MCF 10A (cell line): ENCODE results near the gene PRR13. TPM values are rescaled to one million over a fixed set of nuclear protein-coding genes. Genes with fewer than 3 reads are reported as not detected.

Source experiments
- BruUV-seq: library from RNA; stranded (reverse); fragments of 400-500 nt; replicated peaks from 2 replicates; lab custom pipeline; 2021; lab: Mats Ljungman, UMichigan
- CTCF ChIA-PET: fragments of 300-600 bp; sonication (Branson Sonifier 250); formaldehyde crosslinking; extraction: SDS; loops from one replicate; lab custom pipeline; 2021; ENCODE audit warnings: antibody characterized with exemption, inconsistent platforms; lab: Yijun Ruan, JAX
- POLR2A ChIA-PET: fragments of 300-600, 350-650 bp; sonication (Branson Sonifier 250); formaldehyde crosslinking; extraction: SDS; loops from one replicate; lab custom pipeline; 2020; ENCODE audit warnings: antibody characterized with exemption, inconsistent platforms; lab: Yijun Ruan, JAX
- DNase-seq: peaks from one replicate; pipeline ENCODE4 v3.0.0-alpha.2; 2018; ENCODE audit not compliant: unreplicated experiment
- H3K27ac Mint-ChIP-seq: one replicate; pipeline ENCODE4 v1.8.0; 2022; ENCODE audit warnings: mild to moderate bottlenecking, low read depth, mixed read lengths; ENCODE audit not compliant: unreplicated experiment
- H3K27me3 Mint-ChIP-seq: one replicate; pipeline ENCODE4 v1.8.0; 2022; ENCODE audit warnings: mixed read lengths; ENCODE audit not compliant: insufficient read depth, unreplicated experiment
- H3K36me3 Mint-ChIP-seq: one replicate; pipeline ENCODE4 v1.8.0; 2022; ENCODE audit warnings: mild to moderate bottlenecking, moderate library complexity, mixed read lengths; ENCODE audit not compliant: insufficient read depth, unreplicated experiment
- H3K4me1 Mint-ChIP-seq: one replicate; pipeline ENCODE4 v1.8.0; 2022; ENCODE audit warnings: mixed read lengths; ENCODE audit not compliant: insufficient read depth, unreplicated experiment
- H3K4me3 Mint-ChIP-seq: one replicate; pipeline ENCODE4 v1.8.0; 2022; ENCODE audit warnings: mild to moderate bottlenecking, moderate library complexity, mixed read lengths; ENCODE audit not compliant: unreplicated experiment
- H3K9me3 Mint-ChIP-seq: one replicate; pipeline ENCODE4 v1.8.0; 2022; ENCODE audit warnings: mixed read lengths; ENCODE audit not compliant: unreplicated experiment
- intact Hi-C: fragments of 100-400 bp; cut with micrococcal nuclease; formaldehyde crosslinking; loops from 2 replicates; pipeline ENCODE4 v1.14.1; 2022
- total RNA-seq: library from RNA; stranded (reverse); gene quantifications from 2 replicates; pipeline ENCODE4 v1.2.3, GENCODE V29; 2022
- TF ChIP-seq, protein P1 (sequence below): fragments of 200-600 bp; IDR thresholded peaks from one replicate; pipeline ENCODE4 v1.8.0; 2022; ENCODE audit warnings: antibody characterized with exemption, mild to moderate bottlenecking; ENCODE audit not compliant: unreplicated experiment

The PRR13 gene
- total RNA-seq, 1 experiment from 2014 or later: 147 TPM

DNA sequence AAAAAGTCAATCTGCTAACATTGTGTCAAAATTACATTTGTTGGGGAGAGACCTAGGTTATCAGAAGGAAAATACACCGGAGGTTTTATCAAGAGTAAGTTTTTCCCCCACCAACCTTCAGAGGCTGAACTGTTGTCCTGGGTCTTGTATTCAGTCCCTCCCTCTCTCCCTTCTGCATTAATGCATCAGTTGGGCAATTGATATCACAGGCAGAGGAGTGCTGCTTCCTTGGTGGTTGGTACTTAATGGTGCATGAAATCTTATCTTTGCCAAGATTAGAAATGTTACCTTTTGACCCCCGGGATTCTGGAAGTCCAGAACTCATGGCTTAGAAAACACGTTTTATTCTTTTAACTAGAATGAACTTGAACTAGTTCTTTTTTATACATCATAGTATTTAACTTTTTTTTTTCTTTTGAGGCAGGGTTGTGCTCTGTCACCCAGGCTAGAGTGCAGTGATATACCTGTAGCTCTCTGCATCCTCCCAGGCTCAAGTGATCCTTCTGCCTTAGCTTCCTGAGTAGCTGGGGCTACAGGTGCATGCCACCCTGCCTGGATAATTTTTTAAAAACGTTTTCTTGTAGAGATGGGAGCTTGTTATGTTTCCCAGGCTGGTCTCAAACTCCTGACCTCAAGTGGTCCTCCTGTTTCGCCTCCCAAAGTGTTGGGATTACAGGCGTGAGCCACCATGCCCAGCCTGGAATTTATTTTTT, 15.3 kb downstream of the PRR13 start:
- no peak overlapping the region for H3K27ac Mint-ChIP-seq

DNA sequence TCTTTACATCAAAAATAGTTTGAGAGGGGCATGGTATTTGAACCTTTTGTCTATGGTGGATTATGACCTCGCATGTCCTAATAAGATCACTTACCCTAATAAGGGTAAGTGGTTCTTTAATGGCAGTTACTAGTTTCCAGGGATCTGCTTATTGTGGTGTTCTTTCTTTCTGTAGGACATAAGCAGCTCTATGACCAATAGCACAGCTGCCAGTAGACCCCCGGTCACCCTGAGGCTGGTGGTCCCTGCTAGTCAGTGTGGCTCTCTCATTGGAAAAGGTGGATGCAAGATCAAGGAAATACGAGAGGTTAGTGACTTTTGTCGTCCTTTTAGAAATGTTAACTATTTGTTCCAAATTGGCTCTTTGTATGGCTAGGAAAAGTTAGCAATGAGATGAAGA, 17.6 kb downstream of the PRR13 start:
- H3K4me1 Mint-ChIP-seq: peaks cover 31% of the 10 kb centered on the region

More for the DNA sequence above, 15.3 kb downstream of the PRR13 start:
- TF ChIP-seq, protein P1, sequence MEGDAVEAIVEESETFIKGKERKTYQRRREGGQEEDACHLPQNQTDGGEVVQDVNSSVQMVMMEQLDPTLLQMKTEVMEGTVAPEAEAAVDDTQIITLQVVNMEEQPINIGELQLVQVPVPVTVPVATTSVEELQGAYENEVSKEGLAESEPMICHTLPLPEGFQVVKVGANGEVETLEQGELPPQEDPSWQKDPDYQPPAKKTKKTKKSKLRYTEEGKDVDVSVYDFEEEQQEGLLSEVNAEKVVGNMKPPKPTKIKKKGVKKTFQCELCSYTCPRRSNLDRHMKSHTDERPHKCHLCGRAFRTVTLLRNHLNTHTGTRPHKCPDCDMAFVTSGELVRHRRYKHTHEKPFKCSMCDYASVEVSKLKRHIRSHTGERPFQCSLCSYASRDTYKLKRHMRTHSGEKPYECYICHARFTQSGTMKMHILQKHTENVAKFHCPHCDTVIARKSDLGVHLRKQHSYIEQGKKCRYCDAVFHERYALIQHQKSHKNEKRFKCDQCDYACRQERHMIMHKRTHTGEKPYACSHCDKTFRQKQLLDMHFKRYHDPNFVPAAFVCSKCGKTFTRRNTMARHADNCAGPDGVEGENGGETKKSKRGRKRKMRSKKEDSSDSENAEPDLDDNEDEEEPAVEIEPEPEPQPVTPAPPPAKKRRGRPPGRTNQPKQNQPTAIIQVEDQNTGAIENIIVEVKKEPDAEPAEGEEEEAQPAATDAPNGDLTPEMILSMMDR: no peak
- intact Hi-C loops: no loop called here
- no peak overlapping the region for H3K4me3 Mint-ChIP-seq
- no peak for DNase-seq
- no peaks in the 10 kb centered on the region for H3K27me3 Mint-ChIP-seq
- H3K9me3 Mint-ChIP-seq: no peaks in the 10 kb centered on the region
- CTCF ChIA-PET: no interaction called here
- H3K4me1 Mint-ChIP-seq: peaks cover 36% of the 10 kb centered on the region
- BruUV-seq: no TSS peak
- POLR2A ChIA-PET: no interaction called here
- peaks cover 96% of the 10 kb centered on the region for H3K36me3 Mint-ChIP-seq

DNA sequence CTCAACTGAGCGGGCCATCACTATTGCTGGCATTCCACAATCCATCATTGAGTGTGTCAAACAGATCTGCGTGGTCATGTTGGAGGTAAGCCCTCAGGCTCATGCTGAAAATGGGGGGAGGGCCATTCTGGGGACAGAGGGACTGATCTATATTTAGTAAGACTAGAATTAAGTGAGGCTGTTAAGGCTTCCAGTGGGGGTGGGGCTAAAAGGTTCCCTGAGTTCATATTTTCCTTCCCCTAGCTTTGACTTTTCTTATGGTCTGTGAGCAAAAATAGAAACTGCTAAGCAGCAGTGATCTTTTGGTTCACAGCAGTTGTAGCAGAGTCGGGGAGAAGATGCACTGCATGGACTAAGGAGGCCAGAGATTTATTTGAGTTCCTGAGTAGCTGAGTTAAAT, 19.5 kb downstream of the PRR13 start:
- TF ChIP-seq, protein P1: no peak
- ChIA-PET CTCF (interaction anchor here (1.2 kb wide), 1 partner anchor 8 kb away, joined by 5 read pairs; no protein-coding TSS in a partner anchor), POLR2A (interaction anchor here (1.1 to 5.3 kb wide), 2 partner anchors 14 to 33 kb away, joined by 4 to 25 read pairs; no protein-coding TSS in a partner anchor)
- Mint-ChIP-seq H3K27ac (no peak overlapping the region), H3K27me3 (no peaks in the 10 kb centered on the region), H3K36me3 (peaks cover 100% of the 10 kb centered on the region), H3K9me3 (no peaks in the 10 kb centered on the region), H3K4me3 (no peak overlapping the region), H3K4me1 (peaks cover 30% of the 10 kb centered on the region)
- intact Hi-C loops: no loop called here
- no peak for DNase-seq
- no TSS peak for BruUV-seq

More for the DNA sequence above, 17.6 kb downstream of the PRR13 start:
- CTCF ChIA-PET: interaction anchor here (0.9 to 1.1 kb wide), 2 partner anchors 14 to 107 kb away, joined by 3 to 4 read pairs; no protein-coding TSS in a partner anchor
- Mint-ChIP-seq H3K27ac (no peak overlapping the region), H3K4me3 (no peak overlapping the region), H3K9me3 (no peaks in the 10 kb centered on the region), H3K27me3 (no peaks in the 10 kb centered on the region), H3K36me3 (peaks cover 100% of the 10 kb centered on the region)
- POLR2A ChIA-PET: interaction anchor here (0.9 to 1.1 kb wide), 4 partner anchors 9 to 19 kb away, joined by 3 to 4 read pairs (median 3); partner anchors contain the start of gene PRR13
- BruUV-seq: no TSS peak
- intact Hi-C loops: no loop called here
- no peak for DNase-seq
- TF ChIP-seq, protein P1: no peak

DNA sequence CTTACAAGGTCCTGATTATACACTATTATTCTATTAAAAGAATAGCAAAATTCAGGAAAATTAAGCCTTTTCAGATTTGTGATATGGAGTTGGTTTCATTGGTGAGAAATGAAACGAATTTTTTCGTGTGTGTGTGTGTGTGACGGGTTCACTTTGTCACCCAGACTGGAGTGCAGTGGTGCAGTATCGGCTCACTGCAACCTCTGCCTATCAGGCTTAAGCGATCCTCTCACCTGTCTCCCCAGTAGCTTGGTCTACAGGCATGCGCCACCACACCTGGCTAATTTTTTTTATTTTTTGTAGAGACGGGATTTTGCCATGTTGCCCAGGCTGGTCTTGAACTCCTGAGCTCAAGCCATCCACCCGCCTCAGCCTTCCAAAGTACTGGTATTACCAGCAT, 20.1 kb downstream of the PRR13 start:
- DNase-seq: no peak
- H3K27me3 Mint-ChIP-seq: no peaks in the 10 kb centered on the region
- ChIA-PET POLR2A (interaction anchor here (1.1 to 5.3 kb wide), 2 partner anchors 13 to 32 kb away, joined by 4 to 25 read pairs; no protein-coding TSS in a partner anchor), CTCF (interaction anchor here (1.2 kb wide), 1 partner anchor 8 kb away, joined by 5 read pairs; no protein-coding TSS in a partner anchor)
- peaks cover 34% of the 10 kb centered on the region for H3K4me1 Mint-ChIP-seq
- H3K4me3 Mint-ChIP-seq: no peak overlapping the region
- no TSS peak for BruUV-seq
- H3K9me3 Mint-ChIP-seq: no peaks in the 10 kb centered on the region
- TF ChIP-seq, protein P1: no peak
- no peak overlapping the region for H3K27ac Mint-ChIP-seq
- intact Hi-C loops: no loop called here
- peaks cover 100% of the 10 kb centered on the region for H3K36me3 Mint-ChIP-seq
